Stomach (tissue), 4 donors: ENCODE data around the gene NELFB.

Experiments used
- POLR2A ChIP-seq, 4 donors: fragments of 450-650 bp; IDR thresholded peaks; one replicate each; pipeline ENCODE4 v1.6.1; 2016; ENCODE audit warnings: antibody characterized with exemption in 4 of 4, control low read depth in 2 of 4, mild to moderate bottlenecking in 1 of 4, moderate library complexity in 1 of 4
- TF ChIP-seq, protein P1 (sequence below), 7 experiments: fragments of 450-650 bp in 4 of 7; fragments of 200-600 bp in 3 of 7; sonication (generic) in 3 of 7; IDR thresholded peaks; one replicate each; pipeline ENCODE4 v1.5.1; 2016 to 2019; ENCODE audit warnings: antibody characterized with exemption in 7 of 7, control low read depth in 2 of 7, mild to moderate bottlenecking in 1 of 7

DNA sequence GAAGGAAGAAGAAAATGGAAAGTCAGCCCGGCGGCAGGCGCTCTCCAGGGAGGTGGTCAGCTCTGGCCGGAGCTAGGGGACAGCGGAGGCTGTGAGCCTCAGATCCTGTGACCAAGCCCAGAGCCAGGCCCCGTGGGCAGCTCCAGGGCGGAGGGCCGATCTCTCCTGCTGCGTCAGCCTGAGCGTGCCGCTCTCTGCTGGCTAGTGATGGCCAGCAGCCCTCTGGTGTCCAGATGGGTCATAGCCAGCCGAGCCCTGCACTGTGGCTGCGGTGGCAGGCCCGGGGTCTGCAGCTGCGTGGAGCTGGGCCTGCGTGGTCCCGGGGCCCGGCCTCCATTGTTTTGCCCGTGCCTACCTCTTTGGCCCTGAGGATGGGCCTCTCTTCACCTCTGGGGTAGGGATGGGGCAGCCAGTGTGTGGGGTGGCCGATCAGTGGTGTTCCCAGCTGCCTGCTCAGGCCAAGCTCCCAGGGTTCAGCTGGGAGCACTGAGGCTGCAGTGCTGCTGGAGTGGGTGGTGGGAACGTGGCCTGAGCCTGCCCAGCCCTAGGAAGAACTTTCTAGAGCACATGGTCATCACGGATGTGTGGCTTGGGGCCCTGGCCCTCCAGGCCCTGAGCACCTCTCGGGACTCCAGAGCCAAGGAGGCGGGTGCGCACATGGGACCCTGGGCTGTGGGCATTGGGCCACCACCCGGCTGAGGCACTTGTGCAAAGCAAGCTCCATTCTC is 64.0 kb downstream of the NELFB start:
- TF ChIP-seq, protein P1, sequence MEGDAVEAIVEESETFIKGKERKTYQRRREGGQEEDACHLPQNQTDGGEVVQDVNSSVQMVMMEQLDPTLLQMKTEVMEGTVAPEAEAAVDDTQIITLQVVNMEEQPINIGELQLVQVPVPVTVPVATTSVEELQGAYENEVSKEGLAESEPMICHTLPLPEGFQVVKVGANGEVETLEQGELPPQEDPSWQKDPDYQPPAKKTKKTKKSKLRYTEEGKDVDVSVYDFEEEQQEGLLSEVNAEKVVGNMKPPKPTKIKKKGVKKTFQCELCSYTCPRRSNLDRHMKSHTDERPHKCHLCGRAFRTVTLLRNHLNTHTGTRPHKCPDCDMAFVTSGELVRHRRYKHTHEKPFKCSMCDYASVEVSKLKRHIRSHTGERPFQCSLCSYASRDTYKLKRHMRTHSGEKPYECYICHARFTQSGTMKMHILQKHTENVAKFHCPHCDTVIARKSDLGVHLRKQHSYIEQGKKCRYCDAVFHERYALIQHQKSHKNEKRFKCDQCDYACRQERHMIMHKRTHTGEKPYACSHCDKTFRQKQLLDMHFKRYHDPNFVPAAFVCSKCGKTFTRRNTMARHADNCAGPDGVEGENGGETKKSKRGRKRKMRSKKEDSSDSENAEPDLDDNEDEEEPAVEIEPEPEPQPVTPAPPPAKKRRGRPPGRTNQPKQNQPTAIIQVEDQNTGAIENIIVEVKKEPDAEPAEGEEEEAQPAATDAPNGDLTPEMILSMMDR (IDR thresholded peaks at IDR 0.05) = peak in 1 of 7 experiments; percentile 21
- no peak for TF ChIP-seq POLR2A (IDR thresholded peaks at IDR 0.05)
